Heart left ventricle (tissue), 16 donors: Measurements from ENCODE around the gene PEAK1. TPM values are rescaled to one million over a fixed set of nuclear protein-coding genes. Genes with fewer than 3 reads are reported as not detected.

ENCODE experiments used
- ATAC-seq, 4 donors: fragments of 200-7000 bp; cut with Tn5 transposase; one replicate each; pipeline ENCODE4 v1.9.1; 2020 to 2022; ENCODE audit warnings: moderate library complexity in 4 of 4, mild to moderate bottlenecking in 3 of 4, moderate number of reproducible peaks in 1 of 4
- DNase-seq, 5 donors: peaks; one replicate each; pipeline ENCODE4 v3.0.0-alpha.2; 2020
- H3K27ac ChIP-seq, 12 donors: fragments of 200-600 bp; sonication (generic) in 4 of 12; one replicate each; pipeline versions ENCODE4 v1.5.0 to v1.8.0; 2016 to 2022; ENCODE audit warnings: mild to moderate bottlenecking in 2 of 12
- H3K27me3 ChIP-seq, 9 donors: fragments of 200-600 bp; sonication (generic) in 2 of 9; one replicate each; pipeline versions ENCODE4 v1.5.1 to v1.8.0; 2016 to 2022; ENCODE audit warnings: mild to moderate bottlenecking in 3 of 9
- H3K36me3 ChIP-seq, 9 donors: fragments of 200-600 bp; sonication (generic) in 2 of 9; one replicate each; pipeline versions ENCODE4 v1.5.0 to v1.8.0; 2018 to 2022; ENCODE audit warnings: mild to moderate bottlenecking in 2 of 9
- H3K4me1 ChIP-seq, 12 donors: fragments of 200-600 bp; sonication (generic) in 4 of 12; one replicate each; pipeline versions ENCODE4 v1.5.0 to v1.8.0; 2016 to 2022; ENCODE audit warnings: mild to moderate bottlenecking in 3 of 12
- H3K4me3 ChIP-seq, 12 donors: fragments of 200-600 bp; sonication (generic) in 4 of 12; one replicate each; pipeline versions ENCODE4 v1.5.0 to v1.8.0; 2017 to 2022; ENCODE audit warnings: mild to moderate bottlenecking in 9 of 12, moderate library complexity in 4 of 12
- H3K9me3 ChIP-seq, 12 donors: fragments of 200-600 bp; sonication (generic) in 4 of 12; one replicate each; pipeline versions ENCODE4 v1.5.0 to v1.8.0; 2016 to 2022; ENCODE audit warnings: mild to moderate bottlenecking in 1 of 12
- CTCF ChIP-seq, 12 donors: fragments of 200-600 bp; sonication (generic) in 4 of 12; IDR thresholded peaks; one replicate each; pipeline versions ENCODE4 v1.5.0 to v1.8.0; 2018 to 2022; ENCODE audit warnings: antibody characterized with exemption in 12 of 12, mild to moderate bottlenecking in 5 of 12
- POLR2A ChIP-seq, 2 donors: fragments of 450-650 bp; IDR thresholded peaks; one replicate each; pipeline ENCODE4 v1.6.1; 2017; ENCODE audit warnings: antibody characterized with exemption in 2 of 2, mild to moderate bottlenecking in 2 of 2, moderate library complexity in 2 of 2
- WGBS, 4 donors: extraction: QIAGEN DNeasy Blood & Tissue Kit in 2 of 4; methylation state at CpG; one replicate each; pipeline versions ENCODE4 v1.1.5 to v1.1.7; 2013 to 2018; 5-methylcytosine and 5-hydroxymethylcytosine counted together
- intact Hi-C, 10 donors: fragments of 100-400 bp; cut with DNase I; formaldehyde crosslinking; loops; one replicate each; pipeline versions ENCODE4 v1.11.1 to v1.14.2; 2022
- polyA plus RNA-seq, 2 donors: library from polyadenylated mRNA; stranded (reverse); fragments of 200-250 nt; gene quantifications; one replicate each; pipeline ENCODE4 v1.2.3, GENCODE V29; 2013
- total RNA-seq, 9 donors: library from RNA; depleted of rRNA in 2 of 9; stranded (reverse); fragments of >200 nt in 2 of 9; fragmentation: NEBNext Ultra II Directional in 3 of 9; extraction: Animal tissue kit (Norgen Biotek cat#: 25700) in 3 of 9; gene quantifications; one replicate each; pipeline versions ENCODE4 v1.1.0 to v1.2.4, GENCODE V29; 2016 to 2023
- donor health status: ischemic (EF 13 %, LVEDD 7.1; RV severe dilation, severe dysfunction).
- donor health status: healthy with polysubstance abuse.
- donor health status: DM: no; HTN: yes; CAD: no.
- donor health status: DM: no; HTN: no; CAD: no.
- donor health status: ischemic (EF 25% LVEDD 6.9; RV normal size, moderate dysfunction).
- donor health status: ischemic (EF 25% LVEDD 5.7; RV mildly dilated, moderate dysfunction).
- donor health status: healthy.
- donor health status: DM: yes; HTN: yes; CAD: no.
- donor health status: ischemic (EF 35%, LVEDD 5.7; RV mildly dilated, moderate dysfunction).
- donor health status: nonischemic (EF 11% LVEDD 7.7; RV severe dilation, severe dysfunction).
- donor health status: DM: yes; HTN: yes; CAD: no.
- donor health status: PGD.
- donor health status: ischemic (EF 29% LVEDD 5.4; RV normal size, mild dysfunction).
- donor health status: nonischemic (EF 23%, LVEDD 6.1; RV moderate dilation, normal function).

The PEAK1 gene
- total and polyA plus RNA-seq, 11 donors: 12.8 to 139 (median 86.3) TPM

- ATAC-seq: no peak
- TF ChIP-seq POLR2A (IDR thresholded peaks at IDR 0.05) (no peak), CTCF (IDR thresholded peaks at IDR 0.05) (no peak)
- peaks cover 0 to 40% (median 17%) of the 10 kb centered on the region in 12 donors for H3K4me1 ChIP-seq
- H3K27ac ChIP-seq: no peak overlapping the region
- 74 to 86% (median 82%) methylated on average over 4 of the region's 4 CpGs for WGBS, 4 donors
- no peaks in the 10 kb centered on the region for H3K27me3 ChIP-seq
- H3K9me3 ChIP-seq: no peaks in the 10 kb centered on the region
- no peak for DNase-seq
- no peaks in the 10 kb centered on the region for H3K36me3 ChIP-seq
- intact Hi-C loops: loop anchor here in 3 of 10 donors (5.0 kb wide), 4 partner anchors 47 to 307 kb away; no protein-coding TSS in a partner anchor
- H3K4me3 ChIP-seq: no peak overlapping the region
Measured at GRCh38 chr15:77120576-77120975, 299.3 kb downstream of the PEAK1 start.

- peaks cover 0 to 36% (median 17%) of the 10 kb centered on the region in 12 donors for H3K4me1 ChIP-seq
- no peak for DNase-seq
- H3K27me3 ChIP-seq: no peaks in the 10 kb centered on the region
- H3K9me3 ChIP-seq: no peaks in the 10 kb centered on the region
- TF ChIP-seq CTCF (IDR thresholded peaks at IDR 0.05): no peak
- no peak for TF ChIP-seq POLR2A (IDR thresholded peaks at IDR 0.05)
- peak overlapping the region in 1 of 12 donors; percentile 4 for H3K27ac ChIP-seq
- 27 to 43% (median 38%) methylated on average over 1 of the region's 1 CpG for WGBS, 4 donors
- peaks cover 0 to 9% (median 6%) of the 10 kb centered on the region in 9 donors for H3K36me3 ChIP-seq
- intact Hi-C loops: loop anchor here (1.0 to 10.0 kb wide), 10 partner anchors 65 to 515 kb away; partner anchors contain the start of gene LINGO1 (in 2 of the 10)
- H3K4me3 ChIP-seq: no peak overlapping the region
- no peak for ATAC-seq
Measured at GRCh38 chr15:77119446-77119845, 300.5 kb downstream of the PEAK1 start.

GRCh38 chr15:77118882-77119321 is 301.0 kb downstream of the PEAK1 start:
- peak overlapping the region in 1 of 12 donors; percentile 4 for H3K27ac ChIP-seq
- intact Hi-C loops: loop anchor here (1.0 to 10.0 kb wide), 10 partner anchors 66 to 516 kb away; partner anchors contain the start of gene LINGO1 (in 2 of the 10)

More at GRCh38 chr15:77118882-77119321, 301.0 kb downstream of the PEAK1 start:
- TF ChIP-seq POLR2A (IDR thresholded peaks at IDR 0.05): no peak
- peak; percentile 49 to 88 (median 75) for TF ChIP-seq CTCF (IDR thresholded peaks at IDR 0.05)
- Histone ChIP-seq H3K27me3 (no peaks in the 10 kb centered on the region), H3K9me3 (no peaks in the 10 kb centered on the region), H3K36me3 (peaks cover 0 to 14% (median 11%) of the 10 kb centered on the region in 9 donors), H3K4me1 (peaks cover 0 to 34% (median 17%) of the 10 kb centered on the region in 12 donors), H3K4me3 (no peak overlapping the region)
- ATAC-seq (peak; percentile 72 to 79 (median 76)), DNase-seq (peak in 2 of 5 donors; percentile 37 to 38)
- 42 to 51% (median 47%) methylated on average over 3 of the region's 3 CpGs for WGBS, 4 donors
